ENCODE measurements around the gene PFDN2.

The PFDN2 gene

GRCh38 chr1:161117759-161118581, at the start of gene PFDN2, which contains the start of gene NIT1:
Gene PFDN2 (minus strand): TSS chr1:161118037. CDS start chr1:161118026, 11 bp downstream.
Gene NIT1 (plus strand): TSS chr1:161118105. CDS start chr1:161118177, 72 bp downstream.
- peak; percentile 75 for DNase-seq

GRCh38 chr1:161166669-161167548, 49.1 kb upstream of the PFDN2 start:
- DNase-seq: no peak

GRCh38 chr1:161165742-161166668, 48.2 kb upstream of the PFDN2 start, which contains the start of gene PPOX:
Gene PPOX (plus strand): TSS chr1:161166426. CDS start chr1:161166848, 422 bp downstream.
- DNase-seq: peak; percentile 95

GRCh38 chr1:161164901-161165610, 47.2 kb upstream of the PFDN2 start:
- DNase-seq: no peak

- DNase-seq: no peak
Measured at GRCh38 chr1:161163793-161164192, 46.0 kb upstream of the PFDN2 start.

GRCh38 chr1:161162806-161163205, 45.0 kb upstream of the PFDN2 start:
- no peak for DNase-seq

GRCh38 chr1:161162052-161162451, 44.2 kb upstream of the PFDN2 start:
- DNase-seq: no peak

GRCh38 chr1:161161652-161162051, 43.8 kb upstream of the PFDN2 start:
- DNase-seq: no peak

GRCh38 chr1:161160671-161161145, 42.9 kb upstream of the PFDN2 start:
- DNase-seq: no peak

- no peak for DNase-seq
Measured at GRCh38 chr1:161159913-161160243, 42.0 kb upstream of the PFDN2 start.

- DNase-seq: peak; percentile 84
Measured at GRCh38 chr1:161159087-161159912, 41.5 kb upstream of the PFDN2 start, which contains the start of gene USP21. Gene USP21 (plus strand): TSS chr1:161159500. CDS start chr1:161160641, 1,141 bp downstream.

- DNase-seq: no peak
Measured at GRCh38 chr1:161158316-161159010, 40.6 kb upstream of the PFDN2 start.

- no peak for DNase-seq
Measured at GRCh38 chr1:161157867-161158266, 40.0 kb upstream of the PFDN2 start.

GRCh38 chr1:161153682-161154337, 36.0 kb upstream of the PFDN2 start, which contains the start of gene UFC1:
Gene UFC1 (plus strand): TSS chr1:161153978. CDS start chr1:161153998, 20 bp downstream.
- peak; percentile 78 for DNase-seq

GRCh38 chr1:161153176-161153575, 35.3 kb upstream of the PFDN2 start:
- DNase-seq: no peak

GRCh38 chr1:161145832-161146231, 28.0 kb upstream of the PFDN2 start:
- no peak for DNase-seq

- no peak for DNase-seq
Measured at GRCh38 chr1:161140755-161141400, 23.0 kb upstream of the PFDN2 start.

- DNase-seq: no peak
Measured at GRCh38 chr1:161139766-161140165, 21.9 kb upstream of the PFDN2 start.

GRCh38 chr1:161138431-161138830, 20.6 kb upstream of the PFDN2 start:
- no peak for DNase-seq

Measured in GDM1 (cell line).